Lung (tissue), 12 donors: ENCODE measurements around the gene ELOVL5. TPM values are rescaled to one million over a fixed set of nuclear protein-coding genes. Genes with fewer than 3 reads are reported as not detected.

Source experiments
- ATAC-seq: fragments of 200-7000 bp; cut with Tn5 transposase; one replicate; pipeline ENCODE4 v1.9.1; 2020; ENCODE audit warnings: moderate number of reproducible peaks; ENCODE audit not compliant: insufficient read depth, low FRiP score
- DNase-seq, 3 donors: peaks; one replicate each; pipeline ENCODE4 v3.0.0-alpha.2; 2013 to 2017
- H3K27ac ChIP-seq, 2 donors: one replicate each; pipeline ENCODE4 v1.5.1; 2013; ENCODE audit warnings: mild to moderate bottlenecking in 2 of 2, moderate library complexity in 2 of 2, control low read depth in 1 of 2, inconsistent platforms in 1 of 2, low read depth in 1 of 2, low read length in 1 of 2
- H3K27me3 ChIP-seq, 3 donors: one replicate each; pipeline ENCODE4 v1.5.1; 2013; ENCODE audit warnings: low read length in 2 of 3; ENCODE audit not compliant: control insufficient read depth in 3 of 3, insufficient read depth in 3 of 3
- H3K36me3 ChIP-seq, 4 donors: one replicate each; pipeline ENCODE4 v1.5.1; 2013; ENCODE audit warnings: low read length in 4 of 4, mild to moderate bottlenecking in 1 of 4, moderate library complexity in 1 of 4; ENCODE audit not compliant: control insufficient read depth in 4 of 4, insufficient read depth in 4 of 4
- H3K4me1 ChIP-seq, 5 donors: one replicate each; pipeline ENCODE4 v1.5.1; 2013; ENCODE audit warnings: low read length in 5 of 5, mild to moderate bottlenecking in 2 of 5, moderate library complexity in 1 of 5; ENCODE audit not compliant: control insufficient read depth in 5 of 5, insufficient read depth in 5 of 5
- H3K4me3 ChIP-seq: one replicate; pipeline ENCODE4 v1.5.1; 2013; ENCODE audit warnings: mild to moderate bottlenecking, control low read depth, moderate library complexity
- H3K9ac ChIP-seq, 2 donors: one replicate each; pipeline ENCODE4 v1.5.1; 2013; ENCODE audit warnings: low read length in 2 of 2, control low read depth in 1 of 2; ENCODE audit not compliant: insufficient read depth in 1 of 2
- H3K9me3 ChIP-seq, 4 donors: one replicate each; pipeline ENCODE4 v1.5.1; 2013; ENCODE audit warnings: low read length in 3 of 4, mild to moderate bottlenecking in 1 of 4, moderate library complexity in 1 of 4; ENCODE audit not compliant: control insufficient read depth in 4 of 4, insufficient read depth in 3 of 4
- CTCF ChIP-seq: IDR thresholded peaks from 2 replicates; pipeline ENCODE4 v1.5.1; 2012; ENCODE audit warnings: mild to moderate bottlenecking; ENCODE audit errors: control extremely low read depth, extremely low read depth
- WGBS, 2 donors: extraction: QIAGEN DNeasy Blood & Tissue Kit; methylation state at CpG; one replicate each; pipeline ENCODE4 v1.1.7; 2013; 5-methylcytosine and 5-hydroxymethylcytosine counted together
- polyA plus RNA-seq, 2 donors: library from polyadenylated mRNA; stranded (reverse); fragments of 200-250 nt; gene quantifications; one replicate each; pipeline ENCODE4 v1.2.1, GENCODE V29; 2013
- total RNA-seq, 2 donors: library from RNA; depleted of rRNA in 1 of 2; stranded (reverse); fragments of >200 nt in 1 of 2; gene quantifications; one replicate each; pipeline ENCODE4 v1.2.1, GENCODE V29; 2014 to 2021
- donor health status: control.
- donor health status: control.
- donor health status: Bipolar disorder and iron deficiency.
- donor health status: healthy.
- donor health status: DM: yes; HTN: yes; CAD: no.

Gene ELOVL5
- total and polyA plus RNA-seq, 4 donors, result 37.7 to 95.6 (median 89.9) TPM

GRCh38 chr6:53382421-53382820, 33.7 kb upstream of the ELOVL5 start:
- no peak overlapping the region for H3K4me3 ChIP-seq
- WGBS, 2 donors, result 93 to 94% methylated on average over 5 of the region's 5 CpGs
- H3K4me1 ChIP-seq, result peaks cover 0 to 4% (median 0%) of the 10 kb centered on the region in 5 donors
- no peak overlapping the region for H3K27ac ChIP-seq
- no peaks in the 10 kb centered on the region for H3K36me3 ChIP-seq
- H3K9ac ChIP-seq, result no peak overlapping the region
- DNase-seq, result no peak
- TF ChIP-seq CTCF, result no peak
- no peak for ATAC-seq
- H3K9me3 ChIP-seq, result peaks cover 0 to 4% (median 0%) of the 10 kb centered on the region in 4 donors
- H3K27me3 ChIP-seq, result no peaks in the 10 kb centered on the region

GRCh38 chr6:53378208-53378607, 29.5 kb upstream of the ELOVL5 start:
- Histone ChIP-seq H3K9ac (no peak overlapping the region), H3K4me1 (peaks cover 0 to 9% (median 0%) of the 10 kb centered on the region in 5 donors), H3K4me3 (no peak overlapping the region), H3K27ac (no peak overlapping the region), H3K9me3 (peaks cover 0 to 4% (median 0%) of the 10 kb centered on the region in 4 donors), H3K36me3 (no peaks in the 10 kb centered on the region), H3K27me3 (no peaks in the 10 kb centered on the region)
- no peak for DNase-seq
- no peak for ATAC-seq
- TF ChIP-seq CTCF, result no peak
- 90 to 97% methylated on average over 7 of the region's 7 CpGs for WGBS, 2 donors

DNA sequence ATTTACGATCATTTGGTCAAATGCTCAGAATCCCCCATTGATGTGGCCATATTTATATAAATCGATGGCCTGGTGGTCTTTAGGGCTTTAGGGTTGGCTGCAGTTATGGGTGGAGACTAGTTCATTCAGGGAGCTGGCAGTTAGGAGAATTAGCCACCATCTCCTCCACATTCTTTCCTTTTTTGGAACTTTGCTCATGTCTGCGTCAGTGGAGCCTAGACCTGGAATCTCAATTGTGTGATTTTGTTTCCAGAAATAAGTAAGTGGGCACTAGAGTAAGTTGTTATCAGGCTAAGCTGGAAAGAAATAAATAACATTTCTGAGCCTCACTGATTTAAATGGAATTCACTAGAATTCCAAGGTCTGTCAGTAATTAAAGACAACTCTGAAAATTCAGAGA, 29.0 kb upstream of the ELOVL5 start:
- no peak for TF ChIP-seq CTCF
- Histone ChIP-seq H3K4me3 (no peak overlapping the region), H3K27ac (peak overlapping the region in 1 of 2 donors; percentile 57), H3K36me3 (no peaks in the 10 kb centered on the region), H3K9ac (no peak overlapping the region), H3K9me3 (peaks cover 0 to 1% (median 0%) of the 10 kb centered on the region in 4 donors), H3K4me1 (peaks cover 0 to 9% (median 0%) of the 10 kb centered on the region in 5 donors), H3K27me3 (no peaks in the 10 kb centered on the region)
- WGBS, 2 donors, result 78 to 88% methylated on average over 3 of the region's 3 CpGs
- DNase-seq, result no peak
- ATAC-seq, result no peak

GRCh38 chr6:53377289-53377688, 28.5 kb upstream of the ELOVL5 start:
- no peak overlapping the region for H3K9ac ChIP-seq
- peaks cover 0 to 9% (median 0%) of the 10 kb centered on the region in 5 donors for H3K4me1 ChIP-seq
- no peak overlapping the region for H3K4me3 ChIP-seq
- H3K27ac ChIP-seq, result no peak overlapping the region
- H3K9me3 ChIP-seq, result no peaks in the 10 kb centered on the region
- H3K36me3 ChIP-seq, result no peaks in the 10 kb centered on the region
- ATAC-seq, result no peak
- no peak for DNase-seq
- no peaks in the 10 kb centered on the region for H3K27me3 ChIP-seq
- no peak for TF ChIP-seq CTCF
- WGBS, 2 donors, result 97 to 100% methylated on average over 1 of the region's 1 CpG
